GM18868 (cell line): ENCODE results near the gene ATCAY.

Experiments used
- ATAC-seq: cut with Tn5 transposase; IDR thresholded peaks from one replicate; pipeline ENCODE4 v1.9.1; 2021; ENCODE audit warnings: mild to moderate bottlenecking, moderate library complexity; ENCODE audit not compliant: unreplicated experiment

Gene ATCAY, protein sequence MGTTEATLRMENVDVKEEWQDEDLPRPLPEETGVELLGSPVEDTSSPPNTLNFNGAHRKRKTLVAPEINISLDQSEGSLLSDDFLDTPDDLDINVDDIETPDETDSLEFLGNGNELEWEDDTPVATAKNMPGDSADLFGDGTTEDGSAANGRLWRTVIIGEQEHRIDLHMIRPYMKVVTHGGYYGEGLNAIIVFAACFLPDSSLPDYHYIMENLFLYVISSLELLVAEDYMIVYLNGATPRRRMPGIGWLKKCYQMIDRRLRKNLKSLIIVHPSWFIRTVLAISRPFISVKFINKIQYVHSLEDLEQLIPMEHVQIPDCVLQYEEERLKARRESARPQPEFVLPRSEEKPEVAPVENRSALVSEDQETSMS

DNA sequence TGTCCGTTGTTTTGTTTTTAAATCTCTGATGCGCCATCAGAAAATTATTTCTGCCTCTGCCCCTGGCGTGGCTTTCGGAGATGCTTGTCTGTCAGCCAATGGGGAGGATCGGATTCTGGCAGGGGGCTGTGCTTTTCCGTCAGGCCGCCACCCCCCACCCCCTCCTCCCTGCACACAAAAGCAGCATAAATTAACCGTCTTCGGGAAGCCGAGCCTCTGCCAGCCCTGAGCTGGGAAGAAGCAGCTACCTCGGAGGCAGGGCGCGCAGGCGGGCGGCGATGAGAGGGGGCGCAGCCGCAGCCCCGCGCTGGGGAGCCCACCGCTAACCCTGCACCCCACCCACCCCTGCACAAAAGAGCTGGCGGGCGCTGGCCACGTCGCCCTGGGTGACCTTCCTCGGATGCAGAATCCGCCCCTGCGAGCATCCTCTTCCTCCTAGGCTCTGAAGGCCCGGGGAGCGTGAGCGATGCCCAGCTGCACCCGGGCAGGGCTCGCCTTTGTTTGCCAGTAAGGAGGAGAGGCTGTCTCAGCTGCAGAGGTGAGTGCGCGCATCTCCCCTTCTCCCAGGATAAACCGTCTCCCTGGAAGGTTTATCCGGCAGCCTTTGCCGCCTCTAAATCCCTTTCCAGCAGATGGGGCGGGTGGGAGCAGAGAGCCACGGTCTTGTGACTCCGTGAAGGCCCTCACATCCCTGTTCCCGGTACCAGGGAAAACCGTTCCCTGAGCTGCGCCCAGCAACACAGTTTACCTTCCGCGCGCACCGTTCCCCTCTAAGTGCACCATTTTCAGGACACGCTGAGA, at the start of gene ATCAY:
ATCAY (plus strand) TSS at position 215 of the 801 bp plus-strand sequence. CDS start 5,083 bp downstream, outside the sequence.
- ATAC-seq, result no peak

DNA sequence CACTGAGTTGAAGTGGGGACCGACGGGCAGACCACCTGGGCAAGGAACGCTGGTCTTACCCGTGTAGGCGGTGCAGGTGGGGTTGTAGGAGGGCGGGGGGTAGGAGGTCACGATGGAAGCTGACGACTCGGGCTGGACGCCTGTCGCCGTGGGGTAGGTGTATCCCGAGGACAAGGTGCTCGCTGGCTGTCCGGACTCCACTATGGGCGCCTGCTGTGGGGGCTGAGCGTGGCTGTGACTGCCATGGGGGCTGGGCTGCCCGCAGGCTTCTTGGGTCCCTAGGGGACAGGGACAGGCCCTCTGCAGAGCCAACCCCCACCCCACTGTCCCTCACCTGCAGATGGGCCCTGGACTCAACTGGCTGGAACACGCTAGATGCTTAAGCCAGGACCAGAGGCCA, 48.9 kb upstream of the ATCAY start:
- no peak for ATAC-seq

DNA sequence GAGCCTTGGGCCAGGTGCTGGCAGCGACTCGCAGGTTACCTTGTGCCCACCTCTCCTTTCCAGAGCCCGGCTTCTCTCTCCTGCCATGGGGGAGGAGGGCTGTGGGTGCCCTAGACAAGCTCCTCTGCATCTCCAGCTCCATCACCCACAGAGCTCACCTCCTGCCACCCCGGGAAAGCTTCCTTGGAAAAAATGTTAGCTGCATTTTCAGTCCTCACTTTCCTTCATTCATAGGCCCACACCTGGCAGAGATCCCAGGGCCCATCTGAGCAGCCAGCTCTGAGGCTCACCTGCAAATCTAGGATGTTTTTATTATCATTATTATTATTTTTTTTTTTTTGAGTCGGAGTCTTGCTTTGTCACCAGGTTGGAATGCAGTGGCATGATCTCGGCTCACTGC, 48.5 kb upstream of the ATCAY start:
- ATAC-seq, result no peak

DNA sequence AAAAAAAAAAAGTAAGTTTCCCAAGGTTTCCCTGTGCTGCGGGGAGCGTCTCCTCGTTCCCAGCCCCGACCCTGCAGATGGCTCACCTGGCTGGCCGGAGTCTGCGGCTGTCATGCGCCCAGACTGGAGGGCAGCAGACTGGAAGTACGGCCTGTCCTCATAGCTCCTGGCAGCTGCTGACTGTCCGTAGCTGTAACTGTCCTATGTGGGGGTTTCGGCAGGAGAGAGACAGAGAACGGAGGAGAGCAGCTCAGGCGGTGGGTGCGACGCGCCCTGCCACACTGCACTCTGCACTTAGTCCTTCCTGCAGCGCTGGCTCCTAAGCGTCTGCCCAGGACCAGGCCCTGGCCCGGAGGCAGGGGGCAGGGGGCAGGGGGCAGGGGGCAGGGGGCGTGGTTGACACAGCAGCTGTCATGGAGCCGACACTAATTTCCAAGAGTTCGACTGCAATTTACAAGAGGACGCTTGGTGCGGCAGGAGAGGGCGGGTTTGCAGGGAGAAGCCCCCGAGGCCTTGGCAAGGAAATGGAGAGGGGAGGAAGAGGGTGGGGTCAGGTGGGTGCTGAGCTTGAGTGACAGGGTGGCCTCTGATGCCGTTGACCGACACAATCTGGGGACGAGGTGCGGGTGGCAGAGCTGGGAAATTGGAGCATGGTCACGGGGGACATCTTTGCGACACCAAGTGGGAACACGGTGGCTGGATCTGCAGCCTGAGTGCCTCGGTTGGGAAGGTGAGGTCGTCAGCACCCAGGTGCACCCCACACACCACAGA, 46.7 kb upstream of the ATCAY start:
- ATAC-seq, result no peak

DNA sequence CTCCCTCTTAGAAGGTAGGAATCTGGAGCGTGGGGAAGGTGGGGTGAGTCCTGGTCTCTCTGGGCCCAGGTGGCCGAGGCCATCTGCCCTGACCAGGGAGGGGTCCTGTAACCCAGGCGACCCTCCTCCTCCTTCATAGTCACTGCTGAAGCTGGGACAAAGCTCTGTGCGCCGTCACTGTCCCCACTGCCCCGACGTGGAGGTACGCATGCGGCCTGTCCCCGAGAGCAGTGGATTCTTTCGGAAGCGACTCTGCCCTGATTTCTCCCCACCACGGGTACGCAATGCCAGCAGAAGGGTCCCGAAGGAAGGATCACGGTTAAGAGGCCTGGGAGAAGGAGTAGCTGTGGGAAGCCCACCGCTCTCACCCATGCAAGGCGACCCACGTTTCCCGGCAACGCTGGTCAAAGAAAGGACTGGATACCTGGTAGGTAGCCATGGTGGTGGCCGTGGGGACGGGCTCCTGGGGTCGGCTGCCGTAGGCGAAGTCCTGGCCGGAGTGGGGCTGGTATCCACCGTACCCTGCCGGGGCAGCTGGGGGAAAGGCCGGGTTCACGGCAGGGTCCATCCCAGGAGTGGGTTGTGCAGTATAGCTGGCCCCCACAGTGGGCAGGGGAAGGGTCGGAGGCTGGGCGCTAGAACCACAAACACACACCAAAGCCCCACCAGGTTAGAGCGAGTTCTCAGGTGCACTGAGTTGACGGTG, 46.0 kb upstream of the ATCAY start:
- no peak for ATAC-seq

DNA sequence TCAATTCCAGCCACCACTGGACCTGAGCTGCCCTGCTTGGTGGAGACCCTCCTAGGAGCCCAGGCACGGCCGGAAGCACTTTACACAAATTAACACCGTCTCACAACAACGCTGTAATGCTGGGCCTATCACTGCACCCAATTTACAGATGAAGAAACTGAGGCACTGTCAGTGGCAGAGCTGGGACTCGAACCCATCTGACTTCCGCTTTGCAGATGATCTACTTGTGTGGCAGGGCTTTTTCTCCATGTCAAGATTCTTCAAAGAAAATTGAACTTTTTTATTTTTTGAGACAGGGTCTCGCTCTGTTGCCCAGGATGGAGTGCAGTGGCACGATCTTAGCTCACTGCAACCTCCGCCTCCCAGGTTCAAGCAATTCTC, 45.4 kb upstream of the ATCAY start:
- ATAC-seq, result no peak

DNA sequence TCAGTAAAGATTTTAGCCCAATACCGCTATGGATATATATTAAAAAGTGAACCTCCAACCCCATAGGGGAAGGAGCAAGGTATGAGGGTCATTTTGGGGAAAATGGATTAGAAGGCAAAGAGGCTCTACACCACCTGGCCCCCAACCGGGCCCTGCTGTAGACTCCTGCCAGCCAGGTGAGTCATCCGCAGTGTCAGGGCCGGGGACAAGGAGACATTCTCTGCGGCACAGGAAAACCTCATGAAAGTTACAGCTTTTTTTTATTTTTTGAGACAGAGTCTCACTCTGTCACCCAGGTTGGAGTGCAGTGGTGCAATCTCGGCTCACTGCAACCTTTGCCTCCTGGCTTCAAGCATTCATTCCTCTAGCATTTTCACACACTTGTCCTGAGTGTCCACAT, 43.6 kb upstream of the ATCAY start:
- ATAC-seq, result no peak

DNA sequence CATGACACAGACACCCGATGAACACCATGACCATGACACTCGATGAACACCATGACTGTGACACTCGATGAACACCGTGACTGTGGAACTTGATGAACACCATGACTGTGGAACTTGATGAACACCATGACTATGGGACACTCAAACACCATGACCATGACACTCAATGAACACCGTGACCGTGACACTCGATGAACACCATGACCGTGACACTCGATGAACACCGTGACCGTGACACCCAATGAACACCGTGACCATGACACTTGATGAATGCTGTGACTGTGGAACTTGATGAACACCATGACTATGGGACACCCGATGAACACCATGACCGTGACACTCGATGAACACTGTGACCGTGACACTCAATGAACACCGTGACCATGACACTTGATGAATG, 43.2 kb upstream of the ATCAY start:
- ATAC-seq, result no peak

DNA sequence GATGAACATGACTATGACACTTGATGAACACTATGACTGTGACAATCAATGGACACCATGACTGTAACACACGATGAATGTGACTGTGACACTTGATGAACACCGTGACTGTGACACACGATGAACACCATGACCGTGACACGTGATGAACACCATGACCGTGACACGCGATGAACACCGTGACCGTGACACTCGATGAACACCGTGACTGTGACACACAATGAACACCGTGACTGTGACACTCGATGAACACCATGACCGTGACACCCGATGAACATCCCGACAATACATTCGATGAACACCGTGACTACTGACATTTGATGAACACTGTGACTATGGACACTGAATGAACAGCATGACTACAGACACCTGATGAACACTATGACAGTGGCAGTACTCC, 42.6 kb upstream of the ATCAY start:
- no peak for ATAC-seq

DNA sequence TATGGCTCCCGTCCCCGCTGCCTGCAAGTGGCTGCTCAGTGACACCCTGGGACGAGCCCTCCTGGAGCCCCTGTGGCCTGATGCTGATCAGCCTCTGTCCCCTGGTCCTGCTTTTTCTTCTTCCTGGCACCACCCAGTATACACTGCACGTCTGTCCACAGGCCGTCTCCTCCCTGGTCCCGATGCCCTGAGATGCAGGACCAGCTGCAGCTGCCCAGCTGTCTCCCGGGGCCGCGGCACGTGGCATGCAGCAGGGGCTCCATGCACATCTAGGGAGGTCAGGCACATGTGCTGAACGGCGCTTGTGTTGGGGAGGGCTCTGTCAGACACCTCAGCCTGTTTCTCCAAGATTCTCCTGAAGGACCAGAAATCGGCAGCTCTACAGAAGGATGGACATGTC, 41.8 kb upstream of the ATCAY start:
- ATAC-seq, result no peak

DNA sequence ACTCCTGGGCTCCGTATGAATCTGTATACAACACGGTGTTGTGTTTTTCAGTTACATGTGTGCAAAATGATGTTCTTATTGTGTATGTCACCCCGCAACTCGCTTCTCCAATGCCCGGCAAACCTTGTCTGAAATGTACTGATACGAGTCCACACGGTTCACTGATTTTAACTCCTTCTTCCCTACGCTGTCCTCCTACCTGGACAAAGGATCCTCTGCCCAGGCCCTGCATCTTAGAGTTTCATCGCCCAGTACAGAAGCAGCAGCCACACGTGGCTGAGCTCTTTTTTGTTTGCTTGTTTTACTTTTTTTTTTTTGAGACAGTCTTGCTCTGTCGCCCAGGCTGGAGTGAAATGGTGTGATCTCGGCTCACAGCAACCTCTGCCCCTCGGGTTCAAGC, 40.5 kb upstream of the ATCAY start:
- no peak for ATAC-seq

DNA sequence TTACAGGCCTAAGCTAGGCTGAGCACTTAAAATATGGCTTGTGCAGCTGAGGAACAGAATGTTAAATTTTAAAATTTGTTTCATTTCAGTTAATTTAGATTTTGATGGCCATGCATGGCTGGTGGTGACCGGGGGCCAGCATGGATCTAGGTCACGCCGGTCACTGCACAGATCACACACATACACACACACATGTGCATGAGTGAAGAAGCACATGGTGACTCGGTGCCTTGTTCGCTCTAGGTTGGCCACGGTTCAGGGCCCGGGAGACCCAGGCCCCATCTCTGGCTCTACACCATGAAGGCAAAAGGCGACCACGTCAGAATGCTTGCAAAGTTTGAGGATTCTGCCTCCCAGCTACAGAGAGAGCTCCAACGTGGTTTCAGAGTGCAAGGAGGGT, 39.7 kb upstream of the ATCAY start:
- ATAC-seq, result no peak

DNA sequence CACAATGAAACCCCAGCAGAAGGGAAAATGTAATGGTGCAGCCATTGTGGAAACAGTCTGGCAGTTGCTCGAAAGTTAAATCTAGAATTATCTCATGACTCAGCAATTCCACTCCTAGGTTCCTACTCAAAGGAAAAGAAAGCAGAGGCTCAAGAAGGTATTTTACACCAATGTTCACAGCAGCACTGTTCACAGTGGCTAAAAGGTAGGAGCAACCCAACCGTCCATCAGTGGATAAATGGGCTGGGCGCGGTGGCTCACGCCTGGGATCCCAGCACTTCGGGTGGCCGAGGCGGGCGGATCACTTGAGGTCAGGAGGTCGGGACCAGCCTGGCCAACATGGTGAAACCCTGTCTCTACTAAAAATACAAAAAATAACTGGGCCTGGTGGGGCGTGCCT, 37.5 kb upstream of the ATCAY start:
- ATAC-seq, result no peak

DNA sequence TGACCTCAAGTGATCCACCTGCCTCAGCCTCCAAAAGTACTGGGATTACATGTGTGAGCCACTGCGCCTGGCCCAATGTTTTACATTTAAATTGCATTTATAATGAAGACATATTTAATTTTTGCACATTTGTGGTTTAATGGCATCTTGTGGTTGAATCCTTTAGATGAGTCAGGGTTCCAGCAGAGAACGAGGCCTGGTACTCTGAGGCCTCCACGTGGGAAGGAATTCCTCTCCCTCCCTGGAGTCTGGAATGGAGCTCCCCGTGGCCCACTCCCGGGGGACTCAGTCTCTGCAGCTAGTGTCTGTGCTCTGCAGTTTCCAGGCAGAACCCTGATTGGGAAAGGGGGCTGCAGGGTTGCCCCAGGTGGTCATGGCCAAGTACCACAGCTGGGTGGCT, 35.9 kb upstream of the ATCAY start:
- ATAC-seq, result no peak

DNA sequence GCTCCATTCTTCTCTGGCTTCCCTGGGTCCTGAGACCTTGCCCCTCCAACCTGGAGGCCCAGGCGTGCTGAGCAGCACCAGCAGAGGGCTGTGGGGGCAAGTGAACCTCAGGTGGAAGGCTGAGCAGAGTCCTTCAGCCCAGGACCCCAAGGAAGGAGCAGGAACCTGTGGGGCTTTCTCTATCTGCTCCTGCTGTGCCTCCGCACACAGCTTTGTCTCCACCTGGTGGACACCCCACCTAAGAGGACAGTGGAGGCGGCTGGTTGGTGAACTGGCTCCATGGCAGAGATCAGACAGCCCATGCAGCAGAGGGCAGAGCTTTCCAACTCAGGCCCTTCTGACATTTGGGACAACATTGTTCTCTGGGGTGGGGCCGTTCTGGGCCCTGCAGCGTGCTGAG, 31.4 kb upstream of the ATCAY start:
- no peak for ATAC-seq

DNA sequence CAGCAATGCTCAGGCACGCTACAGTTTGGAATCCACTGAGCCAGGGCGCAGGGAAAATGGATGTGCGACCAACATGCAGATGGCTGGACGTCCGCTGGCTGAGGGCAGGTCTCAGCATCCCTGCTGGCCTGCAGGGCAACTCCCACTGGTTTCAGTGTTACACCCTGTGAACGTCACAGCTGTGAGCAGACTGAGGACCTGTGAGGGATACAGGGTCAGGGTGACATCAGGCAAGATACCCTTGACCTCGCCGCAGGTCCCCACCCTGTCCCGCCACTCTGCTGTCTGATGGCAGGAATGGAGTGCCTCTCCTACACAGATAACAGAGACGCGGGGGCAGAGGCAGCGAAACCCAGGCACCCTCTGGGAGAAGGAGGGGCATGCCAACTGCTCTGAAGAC, 30.7 kb upstream of the ATCAY start:
- ATAC-seq, result no peak

DNA sequence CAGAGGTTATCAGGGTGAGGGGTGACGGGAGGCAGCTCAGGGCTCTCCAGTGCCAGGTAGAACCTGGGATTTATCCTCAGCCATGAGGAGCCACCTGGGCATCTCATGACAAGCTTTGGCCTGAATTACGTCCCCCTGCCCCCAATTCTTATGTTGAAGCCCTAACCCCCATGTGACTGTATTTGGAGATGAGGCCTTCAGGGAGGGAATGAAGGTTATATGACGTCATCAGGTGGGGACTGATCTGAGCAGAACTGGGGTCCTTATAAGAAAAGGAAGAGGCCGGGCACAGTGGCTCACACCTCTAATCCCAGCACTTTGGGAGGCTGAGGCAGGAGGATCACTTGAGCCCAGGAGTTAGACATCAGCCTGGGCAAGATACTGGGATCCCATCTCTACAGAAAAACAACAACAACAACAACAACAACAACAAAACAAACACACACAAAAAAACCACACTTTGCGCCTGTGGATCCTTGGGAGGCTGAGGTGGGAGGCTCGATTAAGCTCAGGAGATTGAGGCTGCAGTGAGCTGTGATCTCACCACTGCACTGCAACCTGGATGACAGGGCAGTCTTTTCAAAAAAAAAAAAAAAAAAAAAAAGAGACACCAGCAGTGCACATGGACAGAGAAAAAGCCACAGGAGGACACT, 30.0 kb upstream of the ATCAY start:
- ATAC-seq, result no peak

DNA sequence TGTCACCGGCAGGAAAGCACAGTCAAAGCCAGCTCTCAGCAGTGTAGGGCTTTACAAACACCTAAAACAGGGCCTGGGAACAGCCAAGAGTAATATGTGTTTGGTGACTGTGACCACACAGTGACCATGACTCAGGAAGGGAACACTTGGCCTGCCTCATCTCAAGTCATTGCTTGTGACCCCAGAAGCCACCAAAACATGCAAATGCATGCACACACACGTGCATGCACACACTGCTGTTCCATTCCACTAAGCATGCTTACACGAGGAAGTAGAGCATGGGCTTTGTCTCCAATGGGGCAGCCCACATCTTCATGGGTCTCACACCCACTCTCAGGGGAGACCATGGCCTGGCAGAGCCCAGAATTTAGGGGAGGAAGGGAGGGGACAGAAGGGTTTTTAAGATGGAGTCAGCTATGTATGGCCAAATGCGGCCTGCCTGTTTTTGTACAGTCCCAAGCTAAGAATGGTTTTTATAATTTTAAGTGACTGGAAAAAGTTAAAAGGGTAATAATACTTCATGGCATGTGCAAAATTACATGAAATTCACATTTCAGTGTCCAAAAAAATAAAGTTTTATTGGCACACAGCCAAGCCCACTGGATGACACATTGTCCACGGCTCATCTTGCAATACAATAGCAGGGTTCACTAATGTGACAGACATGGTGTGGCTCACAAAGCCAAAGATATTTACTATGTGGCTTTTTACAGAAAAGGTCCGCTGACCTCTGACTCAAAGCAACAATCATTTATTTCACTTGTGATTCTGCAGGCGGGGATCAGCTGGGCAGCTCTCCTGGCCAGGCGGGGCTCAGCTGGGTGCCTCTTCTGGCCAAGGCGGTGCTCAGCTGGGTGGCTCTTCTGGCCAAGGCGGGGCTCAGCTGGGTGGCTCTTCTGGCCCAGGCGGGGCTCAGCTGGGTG, 29.0 kb upstream of the ATCAY start:
- ATAC-seq, result no peak

DNA sequence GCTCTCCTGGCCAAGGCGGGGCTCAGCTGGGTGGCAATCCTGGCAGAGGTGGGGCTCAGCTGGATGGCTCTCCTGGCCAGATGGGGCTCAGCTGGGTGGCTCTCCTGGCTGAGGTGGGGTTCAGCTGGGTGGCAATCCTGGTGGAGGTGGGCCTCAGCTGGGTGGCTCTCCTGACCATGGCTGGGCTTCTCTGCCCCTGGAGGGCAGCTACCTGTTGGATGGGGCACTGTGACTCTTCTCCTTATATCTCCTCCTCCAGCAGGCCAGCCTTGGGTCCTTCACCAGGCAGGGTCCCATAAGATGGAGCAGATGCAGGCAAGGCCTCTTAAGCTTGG, 28.3 kb upstream of the ATCAY start:
- ATAC-seq, result no peak
